Activated CD8-positive, alpha-beta memory T cell treated with anti-CD3 and anti-CD28 coated beads, Interleukin-2, amount 50 U/mL, for 24 hours (primary cell): ENCODE measurements around the gene DUSP12.

Experiments
- DNase-seq: peaks from one replicate; pipeline ENCODE4 v3.0.0-alpha.2; 2020; ENCODE audit errors: extremely low read depth

The DUSP12 gene

DNA sequence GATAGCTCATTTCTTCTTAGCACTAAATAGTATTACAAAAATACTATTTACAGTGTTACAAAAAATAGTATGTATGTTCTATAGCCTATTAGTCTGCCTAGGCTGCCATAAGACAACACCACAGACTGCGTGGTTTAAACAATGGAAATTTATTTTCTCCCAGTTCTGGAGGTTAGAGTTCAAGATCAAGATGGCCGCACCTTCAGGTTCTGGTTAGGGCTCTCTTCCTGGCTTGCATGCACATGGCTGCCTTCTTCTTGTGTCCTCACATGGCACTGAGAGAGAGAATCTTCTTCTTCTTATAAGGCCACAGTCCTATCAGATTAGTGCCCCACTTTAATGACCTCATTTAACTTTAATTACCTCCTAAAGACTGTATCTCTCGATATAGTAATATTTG is 20.7 kb downstream of the DUSP12 start:
- DNase-seq = no peak

DNA sequence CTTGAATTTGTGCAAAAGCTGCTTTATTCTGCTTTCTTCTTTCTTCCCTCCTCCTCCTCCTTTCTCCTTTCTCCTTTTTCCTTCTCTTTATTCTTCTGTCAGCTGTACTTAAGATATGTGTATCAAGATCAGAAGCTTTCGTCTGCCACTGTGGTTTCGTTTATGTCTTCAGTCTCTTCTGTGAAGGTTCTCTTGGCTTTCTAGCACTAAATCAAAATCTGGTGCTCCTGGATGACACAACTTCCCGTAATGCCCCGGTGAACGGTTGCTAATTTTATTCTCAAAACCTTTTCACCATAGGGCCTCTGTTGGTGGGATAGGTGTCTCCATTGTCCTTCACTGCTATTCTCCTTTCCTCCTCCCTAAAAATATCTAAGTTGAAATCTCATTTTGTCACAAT is 21.6 kb downstream of the DUSP12 start:
- no peak for DNase-seq

DNA sequence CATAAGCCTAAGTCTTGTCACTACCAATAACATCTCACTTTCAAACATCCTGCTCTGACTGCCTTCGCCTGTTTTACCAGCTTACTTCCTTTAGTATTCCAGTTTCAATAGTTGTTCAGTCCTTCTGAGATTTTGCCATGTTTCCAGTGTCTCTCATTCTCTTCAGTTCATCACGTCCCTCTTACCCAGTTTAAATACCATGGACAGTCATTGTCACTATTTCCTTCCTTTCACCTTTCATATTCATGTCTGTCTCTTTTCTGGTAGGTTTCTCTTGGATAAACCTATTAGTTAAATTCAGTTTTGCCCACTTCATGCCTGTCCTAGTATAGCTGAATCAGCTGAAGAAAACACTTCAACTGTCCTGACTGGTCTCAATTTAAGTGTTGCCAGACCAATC is 22.4 kb downstream of the DUSP12 start:
- DNase-seq = no peak

DNA sequence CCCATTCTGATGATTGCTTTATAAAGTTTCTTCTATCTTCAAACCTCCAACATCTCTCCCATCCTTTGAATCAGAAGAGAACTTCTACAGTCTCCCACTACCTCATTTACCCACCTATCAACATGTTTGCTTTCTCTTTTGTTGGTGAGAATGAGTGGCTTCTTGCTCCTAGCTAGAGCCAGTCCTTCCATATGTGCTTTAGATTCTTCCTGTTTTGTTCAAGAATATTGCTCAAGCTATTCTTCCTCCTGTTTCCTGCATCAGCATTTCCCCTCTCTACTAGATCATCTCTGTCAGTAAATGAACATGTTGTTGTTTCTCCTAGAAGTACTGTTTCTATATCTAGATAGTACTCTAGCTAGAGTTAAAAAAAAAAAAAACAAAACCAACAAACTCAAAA is 22.8 kb downstream of the DUSP12 start:
- no peak for DNase-seq

DNA sequence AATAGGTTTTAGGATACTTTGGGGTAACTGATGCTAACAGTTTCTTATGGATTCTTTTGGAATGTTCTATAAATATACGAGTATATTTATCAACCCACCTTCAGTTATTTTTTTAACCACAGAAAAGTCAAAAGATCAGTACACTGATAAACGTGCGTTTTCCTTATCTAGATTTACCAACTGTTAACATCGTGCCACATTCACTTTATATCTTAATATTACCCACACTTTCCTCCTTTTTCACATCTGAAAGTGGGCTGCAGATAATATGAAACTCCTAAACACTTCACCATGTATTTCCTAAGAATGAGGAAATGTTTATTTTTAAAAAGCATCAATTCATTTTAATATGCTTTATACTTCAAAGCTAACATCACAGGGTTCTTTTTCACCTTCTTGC is 24.2 kb downstream of the DUSP12 start:
- no peak for DNase-seq

DNA sequence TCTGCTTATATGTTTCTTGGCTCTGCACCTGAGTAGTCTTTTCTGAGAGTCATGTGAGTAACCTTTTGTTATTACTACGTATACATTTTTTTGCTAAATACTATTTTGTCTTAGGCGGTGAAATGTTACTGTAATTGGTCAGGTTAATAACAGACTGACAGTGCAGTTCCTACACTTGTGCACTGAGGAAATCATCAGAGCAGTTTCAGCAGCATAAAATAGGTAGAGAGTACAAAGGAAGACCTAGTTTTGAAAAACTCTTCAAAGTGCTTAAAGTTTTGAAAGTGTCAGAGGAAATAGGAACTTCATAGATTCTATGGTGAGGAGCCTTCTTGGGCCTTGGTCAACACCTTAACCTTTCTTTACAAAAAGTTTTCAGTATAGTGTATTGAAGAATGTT is 27.7 kb downstream of the DUSP12 start:
- DNase-seq = no peak

DNA sequence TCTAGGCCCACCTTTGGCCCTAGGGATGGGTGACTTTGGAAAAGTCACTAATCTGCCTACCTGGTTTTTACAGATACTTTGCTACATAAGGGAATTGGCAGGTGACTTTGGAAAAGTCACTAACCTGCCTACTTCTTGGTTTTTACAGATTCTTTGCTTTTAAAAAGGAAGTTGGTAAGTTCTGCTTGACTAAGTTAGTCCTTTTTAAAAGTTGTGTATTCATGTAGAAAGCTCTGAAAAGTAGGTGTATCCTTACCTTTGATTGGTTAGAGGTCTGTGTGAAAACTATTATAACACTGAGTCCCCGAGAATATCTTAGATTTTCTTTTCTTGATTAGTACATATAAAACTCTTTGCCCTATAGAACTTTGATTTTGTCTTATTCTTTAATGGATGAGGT is 28.9 kb downstream of the DUSP12 start:
- DNase-seq = no peak

DNA sequence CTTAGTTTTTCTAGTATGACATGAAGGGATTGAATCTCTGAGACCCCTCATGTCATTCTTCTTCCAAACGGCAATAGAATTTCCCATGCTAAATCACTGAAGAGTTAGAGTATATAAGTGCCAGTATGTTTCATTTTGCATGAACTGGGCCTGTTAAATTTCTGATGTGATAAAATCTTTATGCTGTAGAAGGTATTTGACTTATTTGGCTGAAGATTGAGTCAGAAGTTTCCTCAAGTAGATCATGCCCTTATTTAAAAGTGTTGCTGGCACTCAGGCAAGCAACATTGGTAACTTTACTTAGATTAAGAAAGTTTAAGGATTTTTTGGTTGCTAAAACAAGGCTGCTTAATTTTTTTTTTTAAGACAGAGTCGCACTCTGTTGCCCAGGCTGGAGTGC is 29.8 kb downstream of the DUSP12 start:
- DNase-seq = no peak

DNA sequence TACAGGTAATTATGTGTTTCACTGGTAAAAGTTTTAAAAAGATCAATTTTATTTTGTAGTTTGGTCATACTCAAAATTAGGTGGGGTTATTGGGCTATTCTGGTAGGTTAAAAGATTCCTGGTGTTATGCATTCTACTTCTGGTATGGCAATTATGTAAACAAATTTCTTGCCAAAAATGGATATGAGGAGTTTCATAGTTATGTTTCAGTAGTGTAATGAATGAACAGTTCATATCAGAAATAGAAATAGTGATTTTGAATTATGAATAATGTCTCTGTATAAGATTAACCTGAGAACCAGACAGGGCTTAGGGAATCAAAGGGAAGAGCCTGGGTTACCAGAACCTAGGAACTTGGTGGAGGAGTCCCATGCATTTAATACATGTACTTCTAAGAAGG is 32.4 kb downstream of the DUSP12 start:
- no peak for DNase-seq

DNA sequence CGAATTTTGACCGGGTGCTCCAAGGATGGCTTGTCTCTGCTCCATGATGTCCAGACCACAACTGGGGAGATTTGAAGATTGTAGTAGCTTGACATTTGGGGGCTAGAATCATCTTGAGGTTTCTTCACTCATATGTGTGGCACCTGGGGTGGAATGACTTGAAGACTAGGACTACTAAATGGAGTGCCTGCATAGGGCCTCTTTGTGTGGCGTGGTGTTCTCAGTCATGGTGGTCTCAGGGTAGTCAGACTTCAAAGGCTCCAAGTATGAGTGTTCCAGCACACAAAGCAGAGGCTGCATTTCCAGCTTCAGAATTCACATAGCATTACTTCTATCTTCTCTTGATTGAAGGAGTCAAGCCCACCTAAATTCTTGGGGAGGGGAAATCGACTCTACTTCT is 33.3 kb downstream of the DUSP12 start:
- DNase-seq = no peak

DNA sequence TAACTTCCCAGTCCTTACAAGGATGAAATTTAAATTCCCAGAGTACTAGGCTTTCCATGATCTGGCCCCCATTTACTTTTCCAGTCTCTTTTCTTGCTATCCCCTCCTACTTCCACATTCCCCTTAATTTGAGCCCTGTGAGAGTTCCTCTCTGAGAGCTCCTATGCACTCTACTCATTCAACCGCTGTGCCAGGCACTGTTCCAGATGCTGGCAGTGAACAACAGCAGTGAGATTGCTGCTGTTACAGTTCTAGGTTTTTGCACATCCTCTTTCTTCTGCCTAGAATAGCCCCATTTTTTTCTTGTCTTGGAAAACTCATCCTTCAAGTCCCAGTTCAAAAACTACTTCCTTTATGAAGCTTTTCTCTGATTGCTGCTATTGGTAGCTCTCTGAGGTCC is 35.4 kb downstream of the DUSP12 start:
- DNase-seq = no peak

DNA sequence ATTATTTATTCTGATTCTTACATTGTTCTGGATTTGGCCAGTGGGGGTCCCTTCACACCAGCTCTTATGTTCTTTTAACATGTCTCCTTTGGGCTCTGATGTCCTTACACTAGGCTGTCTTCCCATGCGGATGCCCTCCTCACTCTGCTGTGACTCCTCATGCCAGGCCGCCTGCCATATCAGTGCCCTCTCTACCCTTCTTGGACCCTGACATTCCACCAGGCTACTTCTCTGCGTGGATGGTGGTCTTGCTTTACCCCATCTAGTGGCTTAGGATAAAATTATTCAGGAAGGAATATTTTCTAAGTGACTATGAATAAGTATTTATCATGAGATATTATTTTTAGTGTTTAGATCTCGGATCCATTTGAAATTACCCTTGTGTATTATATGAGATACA is 37.8 kb downstream of the DUSP12 start:
- DNase-seq = no peak

DNA sequence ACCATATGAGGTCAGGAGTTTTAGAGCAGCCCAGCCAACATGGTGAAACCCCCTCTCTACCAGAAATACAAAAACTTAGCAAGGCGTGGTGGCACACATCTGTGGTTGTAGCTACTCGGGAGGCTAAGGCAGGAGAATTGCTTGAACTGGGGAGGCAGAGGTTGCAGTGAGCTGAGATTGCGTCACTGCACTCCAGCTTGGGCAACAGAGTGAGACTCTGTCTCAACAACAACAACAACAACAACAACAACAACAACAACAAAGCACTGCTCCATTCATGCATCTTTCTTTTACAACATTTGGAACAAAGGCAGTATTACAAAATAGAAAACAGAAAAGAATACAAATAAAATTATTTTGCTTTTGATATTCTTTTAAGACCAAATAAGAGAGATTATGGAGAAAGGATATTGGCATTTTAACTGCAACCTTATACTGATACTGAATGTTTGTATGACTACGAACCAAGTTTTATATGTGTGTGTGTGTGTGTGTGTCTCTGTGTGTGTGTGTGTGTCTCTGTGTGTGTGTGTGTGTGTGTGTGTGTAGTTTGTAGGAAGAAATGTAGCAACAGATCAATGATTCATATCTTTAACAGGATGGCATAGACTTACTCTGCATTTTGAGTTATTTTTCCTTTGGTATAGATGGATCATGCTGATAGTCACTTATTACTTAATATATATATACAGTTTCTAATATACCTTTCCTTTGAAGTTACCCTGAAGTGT is 41.2 kb downstream of the DUSP12 start:
- no peak for DNase-seq

DNA sequence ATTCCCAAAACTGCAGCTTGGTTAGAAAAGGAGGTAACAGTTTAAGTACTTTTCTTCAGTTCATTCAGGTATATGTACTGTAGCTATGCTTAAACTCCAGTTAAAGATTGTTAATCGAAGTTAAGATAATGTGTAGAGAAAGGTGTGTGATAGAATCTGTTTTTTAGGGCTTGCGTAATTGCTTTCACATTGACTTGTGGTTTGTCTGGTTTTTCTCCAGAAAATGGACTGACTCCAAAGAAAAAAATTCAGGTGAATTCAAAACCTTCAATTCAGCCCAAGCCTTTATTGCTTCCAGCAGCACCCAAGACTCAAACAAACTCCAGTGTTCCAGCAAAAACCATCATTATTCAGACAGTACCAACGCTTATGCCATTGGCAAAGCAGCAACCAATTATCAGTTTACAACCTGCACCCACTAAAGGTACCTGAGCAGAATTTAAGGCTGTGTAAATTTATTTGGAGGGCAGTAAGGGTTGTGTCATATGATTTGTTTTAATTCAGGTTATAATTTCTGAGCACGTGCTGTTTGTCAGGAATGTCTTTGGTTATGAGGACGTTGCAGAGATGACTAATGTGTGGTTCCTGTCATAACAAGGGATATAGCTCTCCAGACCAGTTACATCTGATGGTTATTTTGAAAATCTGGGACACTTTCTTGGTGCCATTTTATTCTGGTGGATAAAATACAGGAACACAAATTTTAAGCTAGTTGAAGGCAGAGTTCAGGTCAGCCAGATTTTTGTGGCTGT is 42.5 kb downstream of the DUSP12 start:
- no peak for DNase-seq

DNA sequence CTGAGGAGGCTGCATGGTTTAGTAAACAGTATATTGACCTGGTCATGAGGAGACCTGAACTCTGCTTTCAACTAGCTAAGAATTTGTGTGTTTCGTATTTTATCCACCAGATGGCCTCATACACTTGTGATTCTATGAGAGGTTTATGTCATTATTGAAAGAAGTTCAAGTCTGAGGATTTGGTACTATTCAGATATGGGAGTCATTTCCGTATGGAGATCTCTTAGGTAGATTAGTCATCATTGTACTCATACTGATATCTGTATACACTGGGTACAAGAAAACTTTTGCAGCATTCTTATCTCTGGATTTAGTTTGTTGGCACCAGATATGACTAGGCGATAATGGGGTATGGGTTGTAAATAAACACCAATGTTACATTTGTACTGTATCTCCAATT is 43.2 kb downstream of the DUSP12 start:
- DNase-seq = no peak

DNA sequence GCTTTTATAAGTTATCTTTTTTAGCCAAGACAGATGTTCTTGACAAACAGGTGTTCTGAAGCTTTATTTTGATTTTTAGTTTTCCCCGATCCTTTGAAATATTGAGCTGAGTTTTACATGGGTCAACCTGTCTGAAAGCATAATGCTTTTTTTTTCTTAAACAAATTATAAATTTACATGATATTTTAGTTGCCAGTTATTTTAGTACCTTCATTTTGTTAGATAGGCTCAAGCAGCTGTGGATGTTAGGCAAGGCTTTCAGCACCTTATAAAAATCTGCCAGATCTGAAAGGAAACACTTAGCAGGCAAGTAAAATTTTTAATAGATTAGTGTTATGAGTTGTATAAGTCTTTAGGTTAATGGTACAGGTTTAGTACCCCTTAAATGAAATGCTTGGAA is 50.2 kb downstream of the DUSP12 start:
- no peak for DNase-seq

DNA sequence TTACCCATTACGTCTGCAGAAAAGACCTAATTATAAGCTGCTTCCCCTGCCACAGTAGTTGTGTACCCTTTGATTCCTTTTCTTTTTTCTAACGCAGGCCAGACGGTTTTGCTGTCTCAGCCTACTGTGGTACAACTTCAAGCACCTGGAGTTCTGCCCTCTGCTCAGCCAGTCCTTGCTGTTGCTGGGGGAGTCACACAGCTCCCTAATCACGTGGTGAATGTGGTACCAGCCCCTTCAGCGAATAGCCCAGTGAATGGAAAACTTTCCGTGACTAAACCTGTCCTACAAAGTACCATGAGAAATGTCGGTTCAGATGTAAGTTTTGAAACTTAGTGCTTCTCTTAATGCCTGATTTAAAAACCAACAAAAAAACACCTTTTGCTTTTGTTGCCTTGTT is 52.4 kb downstream of the DUSP12 start:
- DNase-seq = no peak

DNA sequence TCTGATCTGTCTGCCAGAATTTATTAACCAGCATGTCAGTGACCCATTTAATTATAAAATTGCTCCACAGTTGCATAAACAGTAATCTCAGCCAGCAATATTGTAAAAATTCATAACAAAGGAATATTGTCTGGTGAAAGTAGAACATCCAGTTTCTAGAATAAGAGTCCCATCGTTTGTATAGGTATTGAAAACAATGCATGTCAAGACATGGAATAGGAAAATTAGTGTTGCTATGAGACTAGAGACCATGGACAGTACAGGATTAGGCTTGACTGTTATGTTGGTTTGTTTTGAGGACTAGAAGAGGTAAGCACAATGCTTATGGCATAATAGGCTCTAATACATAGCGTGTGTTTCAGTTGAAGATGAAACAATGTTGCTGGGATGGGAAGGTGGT is 53.6 kb downstream of the DUSP12 start:
- DNase-seq = no peak

DNA sequence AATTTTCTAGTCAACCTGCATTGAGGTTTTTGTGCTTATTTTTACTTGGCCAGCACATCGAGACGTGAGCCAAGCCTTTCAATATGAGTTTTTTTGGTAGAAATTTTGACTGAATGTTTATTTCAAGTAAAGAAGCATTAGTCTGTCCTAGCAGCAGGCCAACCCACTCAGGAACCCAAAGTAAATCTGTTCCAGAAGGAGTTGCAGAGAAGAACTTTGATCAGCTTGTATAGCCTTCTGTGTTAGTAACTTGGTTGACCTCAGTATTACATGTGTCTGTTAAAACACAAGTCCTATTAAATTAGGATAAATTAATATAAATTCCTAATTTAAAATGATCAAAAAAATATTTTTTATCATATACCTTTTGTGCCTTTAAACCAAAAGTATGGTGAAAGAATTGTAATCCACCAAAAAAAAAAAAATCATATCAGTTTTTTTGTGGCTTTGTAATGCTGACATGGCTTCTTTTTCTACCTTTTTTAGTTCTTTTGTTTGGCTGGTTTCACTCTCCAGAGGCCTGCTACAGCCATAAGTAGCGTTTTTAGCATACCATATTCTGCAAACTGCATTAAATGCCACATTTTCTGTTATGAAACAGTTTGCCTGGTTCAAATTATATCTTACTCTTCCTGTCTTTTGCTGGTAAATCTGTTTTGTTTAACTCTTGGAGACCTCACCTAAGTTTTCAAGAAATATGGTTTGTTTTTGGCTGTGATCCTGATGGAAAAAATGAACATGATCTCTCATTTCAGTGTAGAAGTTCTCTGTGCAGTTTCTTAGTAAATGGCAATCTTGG is 56.0 kb downstream of the DUSP12 start:
- no peak for DNase-seq
